OCI-LY7 (cell line): ENCODE data around the gene GFER.

ENCODE experiments used
- CTCF ChIP-seq: fragments of 200-600 bp; sonication (generic); conservative IDR thresholded peaks from 2 replicates; pipeline ENCODE4 v1.5.1; 2014; ENCODE audit warnings: mild to moderate bottlenecking, antibody characterized with exemption, low read length, moderate library complexity, mixed read lengths
- EZH2phosphoT487 ChIP-seq: fragments of 200-600 bp; sonication (generic); IDR thresholded peaks from 2 replicates; pipeline ENCODE4 v1.6.1; 2018; ENCODE audit warnings: low read depth, borderline replicate concordance, mild to moderate bottlenecking, mixed run types, antibody characterized with exemption, low read length, moderate library complexity, mixed read lengths

- TF ChIP-seq EZH2phosphoT487: no peak
- TF ChIP-seq CTCF: peak; percentile 14; the same call in 1 of the 2 replicates
Measured at GRCh38 chr16:2008631-2009163, 24.7 kb downstream of the GFER start.
